Left lung (tissue), 10 donors: ENCODE data around the gene FBXO3. TPM values are rescaled to one million over a fixed set of nuclear protein-coding genes. Genes with fewer than 3 reads are reported as not detected.

ENCODE experiments used
- ATAC-seq: fragments of 200-7000 bp; cut with Tn5 transposase; one replicate; pipeline ENCODE4 v1.9.1; 2020; ENCODE audit warnings: moderate library complexity
- DNase-seq, 4 donors: peaks; one replicate each; pipeline ENCODE4 v3.0.0-alpha.2; 2013 to 2020
- H3K27ac ChIP-seq, 2 donors: fragments of 200-600 bp; sonication (generic) in 1 of 2; one replicate each; pipeline versions ENCODE4 v1.5.0 to v1.8.0; 2020 to 2021
- H3K27me3 ChIP-seq, 2 donors: fragments of 200-600 bp; sonication (generic) in 1 of 2; one replicate each; pipeline versions ENCODE4 v1.5.0 to v1.8.0; 2020 to 2021
- H3K36me3 ChIP-seq, 2 donors: fragments of 200-600 bp; sonication (generic) in 1 of 2; one replicate each; pipeline versions ENCODE4 v1.5.0 to v1.8.0; 2020 to 2021
- H3K4me1 ChIP-seq, 2 donors: fragments of 200-600 bp; one replicate each; pipeline ENCODE4 v1.8.0; 2021
- H3K4me3 ChIP-seq, 2 donors: fragments of 200-600 bp; sonication (generic) in 1 of 2; one replicate each; pipeline versions ENCODE4 v1.5.0 to v1.8.0; 2020 to 2021; ENCODE audit warnings: mild to moderate bottlenecking in 1 of 2
- H3K9me3 ChIP-seq, 2 donors: fragments of 200-600 bp; sonication (generic) in 1 of 2; one replicate each; pipeline versions ENCODE4 v1.5.0 to v1.8.0; 2020 to 2021
- intact Hi-C, 2 donors: fragments of 100-400 bp; cut with DNase I; formaldehyde crosslinking; loops; one replicate each; pipeline versions ENCODE4 v1.11.2 to v1.14.2; 2022
- polyA plus RNA-seq, 6 donors: library from polyadenylated mRNA; unstranded; fragments of 120-200 nt; gene quantifications; one replicate each; pipeline ENCODE4 v1.2.1, GENCODE V29; 2013; ENCODE audit not compliant: insufficient read length in 6 of 6
- total RNA-seq, 2 donors: library from RNA; stranded (reverse); fragmentation: NEBNext Ultra II Directional; extraction: Animal tissue kit (Norgen Biotek cat#: 25700); gene quantifications; one replicate each; pipeline ENCODE4 v1.2.1, GENCODE V29; 2021
- TF ChIP-seq, protein P1 (sequence below), 2 donors: fragments of 200-600 bp; sonication (generic) in 1 of 2; IDR thresholded peaks; one replicate each; pipeline versions ENCODE4 v1.5.0 to v1.8.0; 2021; ENCODE audit warnings: antibody characterized with exemption in 2 of 2
- donor health status: DM: no; HTN: yes; CAD: no.
- donor health status: DM: no; HTN: no; CAD: no.

The FBXO3 gene
- total and polyA plus RNA-seq, 8 donors, result 25.9 to 54.8 (median 45.2) TPM

DNA sequence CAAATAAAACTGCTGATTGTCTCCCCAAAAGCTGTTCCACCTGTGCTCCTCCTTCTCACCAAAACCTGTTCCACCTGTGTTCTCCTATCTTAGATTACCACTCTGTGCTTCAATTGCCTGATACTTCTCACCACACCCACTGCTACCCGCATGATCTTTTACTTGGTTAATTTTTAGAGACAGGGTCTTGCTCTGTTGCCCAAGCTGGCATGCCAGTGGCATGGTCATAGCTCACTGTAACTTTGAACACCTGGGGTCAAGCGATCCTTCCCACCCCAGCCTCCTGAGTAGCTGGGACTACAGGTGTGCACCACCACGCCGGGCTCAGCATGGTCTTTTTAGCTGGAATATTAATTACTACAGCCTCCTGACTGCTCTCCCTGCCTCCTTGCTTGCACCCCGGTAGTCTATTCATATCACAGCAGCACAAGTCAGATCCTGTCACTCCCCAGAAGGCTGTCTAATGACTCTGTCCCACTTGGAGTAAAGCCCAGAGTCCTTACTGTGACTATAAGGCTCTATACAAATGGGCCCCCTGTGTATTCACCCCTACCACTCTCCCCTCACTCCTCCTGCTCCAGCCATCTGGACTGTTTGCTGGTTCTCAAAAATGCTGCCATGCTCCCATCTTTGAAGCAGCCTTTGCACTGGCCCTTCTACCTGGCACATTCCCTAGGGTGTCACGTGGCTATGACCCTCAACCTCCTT lies 77.2 kb downstream of the FBXO3 start:
- no peaks in the 10 kb centered on the region for H3K9me3 ChIP-seq
- DNase-seq (peak in 1 of 4 donors; percentile 18), ATAC-seq (no peak)
- H3K4me1 ChIP-seq, result peaks cover 13 to 68% of the 10 kb centered on the region in 2 donors
- TF ChIP-seq, protein P1, sequence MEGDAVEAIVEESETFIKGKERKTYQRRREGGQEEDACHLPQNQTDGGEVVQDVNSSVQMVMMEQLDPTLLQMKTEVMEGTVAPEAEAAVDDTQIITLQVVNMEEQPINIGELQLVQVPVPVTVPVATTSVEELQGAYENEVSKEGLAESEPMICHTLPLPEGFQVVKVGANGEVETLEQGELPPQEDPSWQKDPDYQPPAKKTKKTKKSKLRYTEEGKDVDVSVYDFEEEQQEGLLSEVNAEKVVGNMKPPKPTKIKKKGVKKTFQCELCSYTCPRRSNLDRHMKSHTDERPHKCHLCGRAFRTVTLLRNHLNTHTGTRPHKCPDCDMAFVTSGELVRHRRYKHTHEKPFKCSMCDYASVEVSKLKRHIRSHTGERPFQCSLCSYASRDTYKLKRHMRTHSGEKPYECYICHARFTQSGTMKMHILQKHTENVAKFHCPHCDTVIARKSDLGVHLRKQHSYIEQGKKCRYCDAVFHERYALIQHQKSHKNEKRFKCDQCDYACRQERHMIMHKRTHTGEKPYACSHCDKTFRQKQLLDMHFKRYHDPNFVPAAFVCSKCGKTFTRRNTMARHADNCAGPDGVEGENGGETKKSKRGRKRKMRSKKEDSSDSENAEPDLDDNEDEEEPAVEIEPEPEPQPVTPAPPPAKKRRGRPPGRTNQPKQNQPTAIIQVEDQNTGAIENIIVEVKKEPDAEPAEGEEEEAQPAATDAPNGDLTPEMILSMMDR (IDR thresholded peaks at IDR 0.05), result no peak
- intact Hi-C loops, result no loop called here
- H3K27me3 ChIP-seq, result no peaks in the 10 kb centered on the region
- H3K27ac ChIP-seq, result no peak overlapping the region
- H3K4me3 ChIP-seq, result no peak overlapping the region
- H3K36me3 ChIP-seq, result no peaks in the 10 kb centered on the region

DNA sequence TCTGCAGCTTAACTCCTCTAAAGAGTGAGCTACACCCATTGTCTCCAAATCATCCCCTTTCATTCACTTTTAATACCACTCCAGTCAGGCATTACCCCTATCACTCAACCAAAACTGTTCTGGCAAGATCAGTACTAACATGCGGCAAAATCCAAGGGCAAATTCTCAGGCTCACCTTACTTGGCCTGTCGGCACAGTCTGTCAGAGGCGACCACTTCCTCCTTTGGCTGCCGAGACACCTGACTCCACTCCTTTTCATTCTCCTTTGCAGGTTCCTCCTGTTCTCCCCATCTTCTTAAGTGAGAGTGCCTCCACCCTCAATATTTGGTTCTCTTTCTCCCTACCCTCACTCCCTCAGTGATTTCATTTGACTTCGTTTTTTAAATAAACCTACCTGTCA lies 77.9 kb downstream of the FBXO3 start:
- H3K9me3 ChIP-seq, result no peaks in the 10 kb centered on the region
- no peaks in the 10 kb centered on the region for H3K27me3 ChIP-seq
- no peak overlapping the region for H3K27ac ChIP-seq
- intact Hi-C loops, result no loop called here
- no peaks in the 10 kb centered on the region for H3K36me3 ChIP-seq
- TF ChIP-seq, protein P1 (IDR thresholded peaks at IDR 0.05), result no peak
- H3K4me1 ChIP-seq, result peaks cover 9 to 68% of the 10 kb centered on the region in 2 donors
- DNase-seq, result no peak
- H3K4me3 ChIP-seq, result no peak overlapping the region
- no peak for ATAC-seq

DNA sequence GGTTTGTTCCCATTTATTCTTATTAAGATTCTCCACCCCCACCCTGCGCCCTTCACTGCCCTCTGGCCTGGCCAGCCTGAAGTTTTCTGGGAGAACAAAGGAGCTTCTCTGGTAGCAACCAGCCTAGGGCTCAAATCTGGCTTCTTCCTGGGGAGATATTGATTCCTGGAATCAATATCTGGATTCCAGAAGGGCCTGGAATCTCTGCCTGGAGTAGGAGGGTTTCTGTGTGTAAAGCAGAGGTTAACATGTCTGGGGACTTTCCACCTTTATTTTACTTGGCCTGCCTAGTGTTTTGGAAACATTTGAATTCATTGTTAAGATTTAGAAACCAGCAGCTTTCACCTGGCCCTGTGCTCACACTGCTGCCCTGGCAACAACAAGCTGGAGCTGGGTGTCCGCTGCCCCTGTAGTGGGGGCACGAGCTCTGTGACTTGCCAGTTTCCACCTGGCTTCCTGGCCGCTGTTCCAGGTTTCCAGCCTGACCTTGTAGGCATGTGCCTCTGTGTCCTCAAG lies 79.2 kb downstream of the FBXO3 start:
- Histone ChIP-seq H3K4me1 (peaks cover 16 to 70% of the 10 kb centered on the region in 2 donors), H3K36me3 (no peaks in the 10 kb centered on the region), H3K27ac (peak overlapping the region in 1 of 2 donors; percentile 33), H3K4me3 (no peak overlapping the region), H3K9me3 (no peaks in the 10 kb centered on the region), H3K27me3 (no peaks in the 10 kb centered on the region)
- DNase-seq, result no peak
- intact Hi-C loops, result no loop called here
- no peak for ATAC-seq
- TF ChIP-seq, protein P1 (IDR thresholded peaks at IDR 0.05), result no peak

DNA sequence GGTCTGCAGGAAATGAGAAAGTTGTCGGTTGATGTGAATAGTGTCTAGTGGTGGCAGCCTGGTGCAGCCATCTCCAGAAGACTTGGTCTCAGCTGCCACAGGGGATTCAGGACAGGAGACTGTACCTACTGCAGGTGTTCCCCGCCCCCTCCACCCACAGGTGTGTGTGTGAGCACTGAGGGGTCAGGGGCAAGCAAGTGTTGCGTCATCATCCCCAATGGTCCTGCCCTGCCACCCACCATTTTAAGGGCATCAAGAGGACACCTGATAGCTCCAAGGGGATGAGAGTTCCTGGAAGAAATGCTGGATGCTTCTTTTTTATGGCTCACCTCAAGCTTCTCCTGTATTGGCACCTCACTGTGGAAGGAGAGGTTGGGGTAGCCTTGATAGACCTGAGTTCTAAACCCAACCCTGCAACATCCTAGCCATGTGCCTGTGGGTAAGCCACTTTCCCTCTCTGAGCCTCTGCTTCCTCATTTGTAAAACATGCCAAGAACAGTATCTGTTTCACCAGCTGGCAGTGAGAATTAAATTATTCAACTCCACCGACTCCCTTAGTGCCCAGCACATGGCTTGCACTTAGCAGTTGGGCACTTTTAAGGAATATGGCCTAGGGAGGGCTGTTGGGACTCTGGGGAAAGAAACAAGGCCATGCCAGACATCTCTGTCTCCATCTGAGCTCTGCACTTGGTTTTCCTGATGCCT lies 79.8 kb downstream of the FBXO3 start:
- Histone ChIP-seq H3K36me3 (no peaks in the 10 kb centered on the region), H3K27ac (no peak overlapping the region), H3K4me3 (no peak overlapping the region), H3K4me1 (peaks cover 16 to 68% of the 10 kb centered on the region in 2 donors), H3K27me3 (no peaks in the 10 kb centered on the region), H3K9me3 (no peaks in the 10 kb centered on the region)
- ATAC-seq, result no peak
- intact Hi-C loops, result no loop called here
- no peak for DNase-seq
- TF ChIP-seq, protein P1 (IDR thresholded peaks at IDR 0.05), result no peak

DNA sequence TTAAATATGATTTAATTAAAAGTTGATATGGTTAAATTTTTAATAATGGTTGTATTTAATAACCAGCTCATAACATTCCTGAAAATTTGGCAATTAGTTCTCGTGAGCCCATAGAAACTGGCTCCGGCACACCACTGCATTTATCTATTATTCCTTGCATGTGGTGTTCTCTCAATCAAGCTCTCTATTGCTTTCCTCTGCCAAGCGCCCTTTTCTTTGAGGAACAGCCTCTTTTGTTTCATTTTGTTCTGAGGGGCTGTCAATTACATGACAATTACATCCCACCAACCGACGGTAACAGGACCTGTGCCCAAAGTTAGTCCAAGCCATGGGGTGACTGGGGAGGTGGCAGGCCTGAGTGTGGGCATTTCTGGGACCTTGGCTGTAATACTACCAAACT lies 81.8 kb downstream of the FBXO3 start:
- ATAC-seq (no peak), DNase-seq (peak in 1 of 4 donors; percentile 26)
- Histone ChIP-seq H3K36me3 (no peaks in the 10 kb centered on the region), H3K4me1 (peaks cover 16 to 72% of the 10 kb centered on the region in 2 donors), H3K9me3 (peaks cover 0 to 1% of the 10 kb centered on the region in 2 donors), H3K27ac (peak overlapping the region; percentile 84 to 92), H3K27me3 (no peaks in the 10 kb centered on the region), H3K4me3 (no peak overlapping the region)
- TF ChIP-seq, protein P1 (IDR thresholded peaks at IDR 0.05), result no peak
- intact Hi-C loops, result no loop called here
